ENCODE data around the gene PCNX1.

Gene PCNX1

DNA sequence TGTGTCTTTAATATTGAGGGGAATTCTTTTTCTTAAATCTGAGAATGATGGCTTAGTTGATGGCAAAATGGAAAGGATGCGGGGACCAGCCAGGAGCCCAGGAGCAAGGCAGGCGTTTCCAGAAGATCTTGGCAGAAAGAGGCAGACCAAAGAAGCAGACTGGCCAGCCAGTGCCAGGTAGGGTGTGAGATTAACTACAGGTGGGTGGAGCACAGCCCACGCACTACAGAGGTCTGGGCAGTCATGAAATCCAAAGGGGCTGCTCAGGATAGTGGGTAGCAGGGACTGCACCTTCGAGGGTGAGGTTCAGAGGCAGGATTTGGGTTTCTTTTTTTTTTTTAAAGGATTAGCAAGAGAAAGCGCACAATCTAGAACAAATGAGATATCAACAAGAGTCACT is 17.7 kb upstream of the PCNX1 start:
- no peak for DNase-seq

DNA sequence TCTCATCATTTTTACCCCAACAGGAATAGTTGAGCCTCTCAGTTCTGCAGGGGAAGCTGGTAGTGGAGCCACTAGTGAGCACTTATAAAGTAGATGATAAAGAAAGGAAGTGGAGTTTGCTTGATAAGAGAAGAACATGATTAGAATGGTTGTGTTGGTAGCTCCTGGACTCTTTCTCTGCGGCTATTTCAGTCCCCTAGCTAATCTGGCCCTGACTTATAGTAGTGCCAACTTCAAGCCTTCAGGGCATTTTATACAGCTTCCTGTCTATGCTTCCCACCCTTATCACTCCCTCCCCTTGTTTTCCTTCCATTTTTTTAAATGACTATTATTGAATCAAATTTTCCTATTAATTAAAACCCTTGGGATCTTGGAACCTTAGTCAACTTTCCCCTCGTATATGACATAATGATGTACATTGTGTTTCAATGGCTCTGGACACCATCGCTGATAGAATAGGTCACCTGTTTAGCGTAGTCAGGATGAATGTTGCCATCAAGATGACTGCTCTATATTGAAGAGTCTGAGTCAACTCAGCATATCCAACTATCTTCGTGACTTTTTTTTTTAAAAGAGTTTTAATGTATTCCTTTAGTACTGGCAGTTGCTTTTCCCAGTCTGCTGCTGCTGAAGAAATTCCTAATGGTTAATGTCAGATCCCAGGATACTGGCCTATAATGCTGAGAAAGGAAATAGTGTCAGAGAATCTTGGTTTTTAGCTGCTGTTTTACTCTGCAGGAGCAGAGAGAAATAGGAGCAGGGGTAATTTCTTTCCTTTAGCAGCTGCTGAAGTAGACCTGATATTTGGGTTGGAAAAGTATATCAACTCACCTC is 16.2 kb upstream of the PCNX1 start:
- DNase-seq: no peak

DNA sequence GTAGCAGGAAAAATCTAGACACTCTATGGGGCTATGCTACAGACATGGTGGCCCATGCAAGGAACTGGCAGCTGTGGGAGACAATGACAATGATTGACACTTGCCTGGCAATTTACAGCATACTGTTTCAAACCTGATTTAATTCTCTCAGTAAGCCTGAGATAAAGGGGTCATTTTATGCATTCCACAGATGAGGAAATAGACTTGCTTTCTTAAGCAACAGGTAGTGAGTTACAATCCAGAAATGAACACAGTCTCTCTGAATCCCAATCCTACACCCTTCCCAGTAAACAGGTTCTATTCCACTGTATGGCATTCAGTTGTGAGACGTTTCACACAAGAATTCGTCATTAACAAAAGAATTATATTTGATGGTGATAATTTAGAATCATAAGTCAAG is 15.5 kb upstream of the PCNX1 start:
- DNase-seq: no peak

DNA sequence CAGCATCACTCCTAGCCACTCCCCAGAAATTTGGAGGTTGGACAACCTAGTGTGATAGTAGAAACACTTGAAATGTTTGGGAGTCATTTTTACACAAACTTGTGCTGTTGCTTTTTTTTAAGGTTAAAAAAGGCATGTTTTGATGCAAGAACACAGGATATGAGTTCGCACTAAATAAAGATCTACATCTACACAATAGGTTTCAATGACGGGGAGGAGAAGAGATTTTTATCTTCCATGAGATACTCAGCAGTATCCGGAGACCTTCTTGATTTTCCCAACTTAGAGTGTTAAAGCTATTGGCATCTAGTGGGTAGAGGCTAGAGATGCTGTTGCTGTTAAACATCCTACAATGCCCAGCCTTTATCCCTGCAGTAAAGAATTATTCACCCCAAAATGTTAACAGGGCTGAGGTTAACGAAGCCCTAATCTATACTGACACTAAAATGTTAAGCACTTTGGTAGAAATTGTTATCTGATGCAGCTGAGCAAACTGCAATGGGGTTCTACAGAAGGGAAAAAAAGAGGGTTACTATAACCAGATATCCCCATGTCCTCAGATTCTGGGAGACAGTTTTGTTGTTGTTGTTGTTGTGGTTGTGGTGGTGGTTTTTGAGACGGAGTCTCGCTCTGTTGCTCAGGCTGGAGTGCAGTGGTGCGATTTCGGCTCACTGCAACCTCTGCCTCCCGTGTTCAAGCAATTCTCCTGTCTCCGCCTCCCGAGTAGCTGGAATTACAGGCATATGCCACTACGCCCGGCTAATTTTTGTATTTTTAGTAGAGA is 14.0 kb upstream of the PCNX1 start:
- no peak for DNase-seq

DNA sequence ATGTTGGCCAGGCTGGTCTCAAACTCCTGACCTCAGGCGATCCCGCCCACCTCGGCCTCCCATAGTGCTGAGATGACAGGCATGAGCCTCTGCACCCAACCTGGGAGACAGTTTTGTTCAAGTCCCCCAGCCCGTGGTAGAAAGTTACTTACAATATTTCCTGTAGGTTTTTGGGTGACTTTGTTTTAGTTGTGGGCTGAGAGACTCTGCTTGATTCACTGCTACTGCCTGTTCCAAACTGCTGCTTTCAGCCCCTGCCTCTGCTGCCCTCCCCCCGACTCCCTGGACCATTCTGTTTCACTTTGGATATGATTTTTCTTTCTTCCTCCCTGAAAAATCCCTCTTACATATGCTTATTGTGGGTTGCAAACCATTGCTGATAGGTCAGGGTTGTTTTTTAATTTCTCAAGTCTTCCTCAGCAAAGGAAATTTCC is 13.4 kb upstream of the PCNX1 start:
- no peak for DNase-seq

DNA sequence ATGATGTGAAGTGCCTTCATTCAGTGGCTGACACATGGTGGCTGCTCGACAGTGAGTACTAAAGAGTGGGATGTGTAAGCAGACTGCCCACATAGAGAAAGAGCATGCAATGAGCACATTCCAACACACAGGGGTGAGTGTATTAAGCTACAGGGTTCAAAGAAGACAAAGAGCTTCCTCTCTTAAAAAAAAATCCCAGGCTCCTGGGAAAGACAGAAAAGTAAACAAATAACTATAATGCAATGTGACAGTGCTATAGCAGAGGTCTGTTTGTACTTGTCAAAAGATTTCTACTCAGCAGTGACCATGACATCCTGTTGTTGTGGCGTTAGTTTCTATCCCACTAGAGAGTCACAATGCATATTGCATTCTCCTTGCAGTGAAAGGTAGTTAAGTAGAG is 12.4 kb upstream of the PCNX1 start:
- DNase-seq: no peak

DNA sequence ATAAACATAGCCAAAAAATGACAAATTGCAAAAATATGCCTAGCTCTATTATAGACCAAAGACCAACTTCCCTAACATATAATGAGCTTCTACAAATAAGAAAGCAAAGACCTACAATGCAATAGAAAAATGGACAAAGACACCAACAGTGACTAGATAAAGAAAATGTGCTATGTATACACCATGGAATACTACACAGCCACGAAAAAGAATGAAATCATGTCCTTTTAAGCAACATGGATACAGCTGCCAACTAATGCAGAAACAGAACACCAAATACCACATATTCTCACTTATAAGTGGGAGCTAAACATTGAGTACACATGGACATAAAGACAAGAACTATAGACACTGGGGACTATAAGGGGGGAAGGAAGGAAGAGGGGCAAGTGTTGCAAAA is 10.9 kb upstream of the PCNX1 start:
- DNase-seq: no peak

DNA sequence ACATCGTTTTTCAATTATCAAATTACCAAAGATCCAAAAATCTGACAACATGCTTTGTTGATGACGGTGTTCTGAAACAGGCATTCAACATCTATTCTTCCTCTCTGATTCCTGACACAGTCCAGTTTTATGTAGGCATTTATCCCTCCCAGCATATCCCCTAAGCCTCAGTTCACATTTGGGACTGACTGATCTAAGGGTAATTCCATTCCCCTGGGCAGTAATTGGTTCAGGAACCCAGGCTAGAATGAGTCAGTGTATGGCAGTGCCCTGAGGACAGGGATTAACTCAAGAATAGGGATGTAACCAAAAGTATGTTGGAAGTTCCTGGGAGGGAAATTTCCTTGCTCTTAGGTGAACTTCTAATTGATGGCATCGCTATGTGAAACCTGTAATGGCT is 10.3 kb upstream of the PCNX1 start:
- no peak for DNase-seq

DNA sequence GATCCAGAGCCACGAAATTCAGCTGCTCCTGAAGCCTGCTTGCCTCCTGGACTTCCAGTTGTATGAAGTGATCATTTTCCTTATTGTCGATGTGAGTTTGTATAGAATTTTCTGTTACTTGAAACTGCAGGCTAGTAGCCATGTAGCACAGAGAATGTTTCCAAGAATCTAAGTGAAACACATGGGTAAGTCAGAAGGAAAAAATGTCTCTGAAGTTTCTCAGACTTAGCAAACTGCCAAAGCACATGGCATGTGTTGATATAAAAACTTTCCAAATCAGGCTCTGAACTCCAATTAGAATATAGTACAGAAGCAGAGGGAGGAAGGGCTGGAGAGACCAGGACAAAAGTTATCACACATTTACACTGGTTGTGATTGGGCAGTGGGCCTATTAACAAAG is 9.8 kb upstream of the PCNX1 start:
- DNase-seq: no peak

DNA sequence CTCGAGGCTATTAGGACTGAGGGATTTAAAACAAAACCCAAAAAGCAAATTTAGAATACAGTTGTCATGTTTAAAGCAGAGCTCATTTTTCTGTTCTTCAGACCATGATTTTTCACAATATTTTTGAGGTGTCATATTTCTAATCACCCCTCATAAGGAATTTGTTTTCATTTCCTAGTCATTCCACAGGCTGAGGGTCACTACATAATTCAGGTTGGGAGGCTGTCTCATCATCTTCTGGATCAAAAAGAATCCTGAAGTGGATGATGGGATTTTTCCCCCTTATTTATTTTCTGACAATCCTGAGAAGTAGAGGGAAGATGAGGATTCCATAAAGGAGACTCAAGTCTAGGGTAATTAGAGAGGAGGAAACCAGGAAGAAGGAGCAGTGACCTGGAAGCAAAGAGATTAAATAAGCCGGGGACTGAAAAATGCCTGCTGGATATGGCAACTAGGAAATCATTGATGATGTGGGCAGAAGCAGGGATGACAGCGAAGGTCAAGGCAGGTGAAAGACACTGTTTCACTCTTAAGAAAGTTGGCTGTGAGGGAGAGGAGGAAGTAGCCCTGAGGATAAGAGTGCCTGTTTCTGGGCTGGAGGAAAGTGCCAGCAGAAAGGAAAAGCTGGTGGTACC is 9.0 kb upstream of the PCNX1 start:
- DNase-seq: no peak

DNA sequence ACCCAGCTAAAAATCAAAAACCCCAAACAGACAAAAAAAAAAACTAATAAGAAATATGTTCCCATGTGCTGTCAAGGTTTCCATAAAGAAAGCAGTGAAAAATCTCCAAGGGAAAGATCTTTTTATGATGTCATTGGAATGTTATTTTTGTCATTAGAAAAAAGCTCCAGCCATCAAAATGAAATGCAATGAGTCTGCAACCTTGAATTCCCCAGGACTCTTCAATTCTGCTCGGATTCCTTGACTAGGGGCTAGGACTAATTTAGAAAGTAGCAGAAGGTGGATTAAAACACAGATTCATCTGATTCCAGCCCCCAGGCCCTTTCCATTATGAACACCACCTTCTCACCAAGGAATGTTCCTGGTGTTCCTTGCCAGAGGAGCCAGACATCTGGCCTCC is 6.0 kb upstream of the PCNX1 start:
- no peak for DNase-seq

DNA sequence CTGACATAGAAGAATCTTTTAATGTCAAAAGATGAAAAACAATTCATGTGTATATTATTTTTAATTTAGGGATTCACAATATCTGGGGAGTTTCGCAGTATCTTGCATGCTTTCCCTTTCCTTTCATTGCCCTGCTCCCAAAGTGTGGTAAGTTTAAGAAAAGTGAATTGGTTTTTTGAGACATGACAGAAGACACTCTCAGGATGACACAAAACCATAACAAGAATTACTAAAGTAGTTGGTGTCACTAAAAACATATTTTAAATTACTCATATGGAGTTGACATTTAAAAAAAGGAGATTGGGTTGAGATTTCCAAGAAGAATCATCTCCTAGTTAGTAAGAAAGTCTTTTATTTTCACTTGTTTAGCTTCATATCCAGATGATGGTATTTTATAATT is 5.1 kb upstream of the PCNX1 start:
- DNase-seq: no peak

DNA sequence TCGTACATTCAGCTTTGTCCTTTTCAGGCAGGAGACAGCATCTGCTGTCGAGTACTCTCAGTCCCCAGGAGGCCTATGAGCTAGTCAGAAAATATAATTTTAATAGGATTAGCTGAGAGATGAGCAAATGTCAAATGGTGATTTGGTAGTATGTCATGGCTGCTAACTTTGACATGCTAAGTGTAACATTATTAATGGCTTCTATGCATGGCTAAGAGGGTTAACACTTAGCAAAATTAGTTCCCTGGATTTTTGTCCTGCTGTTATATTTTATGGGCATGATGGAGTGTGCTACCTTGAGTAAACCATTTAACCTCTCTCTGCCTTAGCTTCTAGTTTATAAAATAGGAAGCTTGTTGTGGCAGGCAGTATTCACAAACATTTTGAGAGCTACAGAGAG is 2.9 kb upstream of the PCNX1 start:
- DNase-seq: no peak

DNA sequence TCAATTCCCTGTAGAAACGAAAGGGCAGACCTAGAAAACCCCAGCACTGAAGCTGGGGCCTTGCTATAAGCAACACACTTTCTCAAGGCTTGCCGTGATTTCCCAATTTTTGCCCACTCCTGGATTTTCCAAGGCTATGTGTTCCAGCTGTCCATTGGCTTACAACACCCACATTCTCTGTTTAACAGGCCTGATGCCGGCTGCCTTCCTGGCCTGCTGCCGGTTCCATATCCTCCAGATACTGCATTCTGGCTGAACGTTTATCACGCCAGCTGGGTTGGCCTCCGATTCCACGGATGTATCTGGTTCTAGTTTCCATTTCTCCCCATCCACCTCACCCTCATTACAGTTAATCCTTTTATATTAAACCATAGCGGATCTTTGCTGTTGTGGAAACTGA is 2.0 kb upstream of the PCNX1 start:
- DNase-seq: no peak

DNA sequence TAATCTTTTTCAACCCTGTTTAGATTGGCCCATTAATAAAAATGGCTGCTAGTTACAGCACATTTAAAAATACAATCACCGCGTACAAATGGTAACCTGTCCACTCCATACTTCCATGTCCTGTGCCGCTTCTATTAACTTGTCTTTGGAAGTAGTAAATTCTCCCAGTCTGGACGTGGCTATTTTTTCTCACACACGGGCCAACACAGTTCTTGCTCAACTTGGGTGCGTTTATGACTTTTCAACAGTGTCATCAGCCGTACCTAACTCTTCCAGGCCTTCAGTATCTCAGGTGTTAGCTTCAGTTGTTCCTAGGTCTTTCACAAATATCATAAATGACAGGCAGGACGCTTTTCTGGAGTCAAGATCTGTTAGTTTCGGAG is 475 bp upstream of the PCNX1 start:
- DNase-seq: no peak

DNA sequence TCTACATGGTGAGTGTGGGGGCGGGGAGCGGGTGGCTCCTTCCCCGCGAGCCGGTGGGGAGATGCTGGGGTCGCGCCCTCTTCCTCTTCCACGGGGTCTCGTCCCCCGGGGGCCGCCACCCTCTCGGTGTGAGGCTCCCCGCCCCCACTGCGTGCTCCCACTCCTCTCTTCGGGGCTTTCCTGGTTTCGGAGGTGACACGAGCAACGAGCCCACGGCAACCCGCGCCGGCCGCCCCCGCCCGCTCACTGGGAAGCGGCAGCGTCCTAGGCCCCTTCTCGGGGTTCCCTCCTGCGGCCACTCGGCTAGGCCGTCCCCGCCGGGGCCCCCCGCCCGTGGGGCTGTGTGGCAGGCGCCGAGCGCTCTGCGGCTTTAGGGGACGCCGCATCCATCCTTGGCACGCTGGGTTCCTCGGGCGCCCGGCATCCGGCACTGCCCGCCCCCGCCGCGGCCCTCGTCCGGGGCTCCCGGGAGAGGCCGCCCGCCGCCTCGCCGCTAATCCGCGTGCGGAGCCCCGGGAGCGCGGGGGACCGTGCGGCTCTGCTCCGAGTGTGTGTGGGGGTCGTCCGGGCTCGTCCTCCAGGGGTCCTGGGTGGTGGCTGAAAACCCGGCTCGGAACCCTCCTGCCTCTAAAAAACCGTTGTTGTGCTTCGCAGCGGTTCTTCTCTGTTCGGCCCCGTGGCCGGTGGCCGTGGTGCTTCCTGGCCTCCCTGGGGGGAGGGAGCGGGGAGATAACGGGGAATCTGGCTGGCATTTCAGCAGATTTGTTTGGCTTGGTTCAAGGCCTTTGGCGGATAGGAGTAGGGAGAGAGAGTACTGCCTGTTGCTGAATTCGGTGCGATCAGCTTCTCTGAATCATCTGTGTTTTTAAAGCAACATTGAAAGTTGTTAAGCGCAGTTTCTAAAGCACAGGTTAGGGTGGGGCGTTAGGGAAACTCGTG is 1.0 kb downstream of the PCNX1 start:
- peak; percentile 72 for DNase-seq

DNA sequence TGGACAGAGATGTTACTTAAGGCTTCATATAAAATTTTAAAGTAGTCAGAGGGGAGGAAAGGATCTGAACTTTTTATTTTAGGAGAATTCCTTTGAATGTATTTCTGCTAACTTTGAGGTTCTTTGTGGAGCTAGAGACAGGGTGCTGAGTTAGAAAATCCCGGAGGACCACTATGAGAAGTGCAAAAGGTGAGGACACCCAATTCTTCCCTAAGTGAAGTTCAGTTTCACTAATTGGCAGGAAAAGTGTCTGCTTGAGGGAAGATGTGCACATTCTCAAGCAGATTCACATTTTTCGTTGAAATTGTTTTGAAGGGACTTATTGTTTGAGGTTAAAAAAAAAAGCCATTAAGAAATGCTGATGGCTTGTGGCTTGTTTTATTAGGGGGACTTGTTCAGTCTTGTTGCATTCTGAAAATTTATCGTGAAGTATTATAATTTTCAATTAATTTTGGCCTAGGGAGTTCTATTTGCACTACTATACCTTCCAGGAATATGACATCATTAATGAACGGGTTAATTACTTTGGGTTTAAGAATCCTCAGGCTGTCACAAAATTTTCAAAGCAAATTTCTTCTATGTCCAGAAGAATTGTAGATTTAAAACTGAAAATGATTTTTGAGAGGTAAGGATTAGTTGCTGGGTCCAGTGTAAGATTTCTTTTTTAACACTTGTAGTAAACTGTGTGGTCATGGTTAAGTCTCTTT is 1.8 kb downstream of the PCNX1 start:
- no peak for DNase-seq

DNA sequence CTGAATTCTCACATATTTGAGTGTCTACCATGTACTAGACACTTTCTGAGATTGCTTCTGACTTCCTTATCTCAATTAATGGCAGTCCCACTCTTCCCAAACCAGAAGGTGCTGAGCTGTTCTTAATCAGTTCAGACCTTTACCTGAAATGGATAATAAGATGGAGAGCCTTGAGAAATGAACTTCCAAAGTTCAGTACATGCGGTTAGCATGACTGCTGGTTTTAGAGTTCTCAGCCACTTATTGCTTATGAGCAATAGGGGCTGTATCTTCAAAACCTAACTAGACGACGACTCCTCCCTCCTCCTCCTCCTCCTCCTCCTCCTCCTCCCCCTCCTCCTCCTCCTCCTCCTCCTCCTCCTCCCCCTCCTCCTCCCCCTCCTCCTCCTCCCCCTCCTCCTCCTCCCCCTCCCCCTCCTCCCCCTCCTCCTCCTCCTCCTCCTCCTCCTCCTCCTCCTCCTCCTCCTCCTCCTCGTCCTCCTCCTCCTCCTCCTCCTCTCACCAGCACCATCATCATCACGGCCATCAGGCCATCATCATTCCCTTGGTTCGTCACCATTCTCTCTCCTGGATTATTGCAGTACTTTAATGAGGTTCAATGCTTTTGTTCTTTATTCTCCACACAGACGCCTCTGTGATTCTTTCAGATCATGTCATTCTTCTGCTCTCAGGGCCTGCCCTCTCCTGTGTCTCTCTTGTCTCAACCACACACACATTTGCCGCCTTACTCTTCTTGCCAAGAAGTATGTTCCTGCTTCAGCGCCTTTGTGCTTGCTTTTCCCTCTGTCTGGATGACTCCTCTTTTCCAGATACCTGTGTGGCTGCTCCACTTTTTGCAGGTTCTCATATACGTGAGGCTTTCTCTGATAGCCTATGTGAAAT is 2.7 kb downstream of the PCNX1 start:
- peak; percentile 55 for DNase-seq

DNA sequence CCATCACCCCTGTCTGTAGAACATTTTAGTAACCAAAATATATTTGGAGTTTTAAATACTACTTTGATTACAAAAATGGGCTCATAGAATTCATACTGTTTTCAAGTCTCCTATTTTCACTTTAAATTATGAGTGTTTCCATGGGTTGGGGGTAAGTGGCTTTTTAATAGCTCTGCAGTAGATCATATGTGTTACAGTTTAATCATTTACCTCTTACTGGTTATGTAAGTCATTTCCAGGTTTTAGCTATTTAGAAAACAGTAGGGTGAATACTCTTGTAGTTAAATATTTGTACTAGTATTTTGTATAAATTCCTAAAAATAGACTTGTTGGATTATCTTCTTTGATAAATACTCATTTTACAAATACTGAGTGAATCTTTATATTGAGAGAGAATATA is 8.2 kb downstream of the PCNX1 start:
- DNase-seq: no peak

DNA sequence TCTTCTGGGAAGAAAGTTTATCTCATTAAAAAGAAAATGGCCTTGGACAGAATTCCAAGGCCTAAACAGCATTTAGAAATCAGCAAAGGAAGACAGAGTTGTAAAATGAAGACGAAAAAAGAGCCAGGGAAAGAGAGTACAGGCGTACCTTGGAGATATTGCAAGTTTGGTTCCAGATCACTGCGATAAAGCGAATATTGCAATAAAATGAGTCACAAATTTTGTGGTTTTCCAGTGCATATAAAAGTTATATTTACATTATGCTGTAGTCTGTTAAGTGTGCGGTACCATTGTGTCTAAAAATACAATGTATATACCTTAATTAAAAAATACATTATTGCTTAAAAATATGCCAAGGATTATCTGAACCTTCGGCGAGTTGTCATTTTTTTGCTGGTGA is 9.0 kb downstream of the PCNX1 start:
- DNase-seq: no peak

DNA sequence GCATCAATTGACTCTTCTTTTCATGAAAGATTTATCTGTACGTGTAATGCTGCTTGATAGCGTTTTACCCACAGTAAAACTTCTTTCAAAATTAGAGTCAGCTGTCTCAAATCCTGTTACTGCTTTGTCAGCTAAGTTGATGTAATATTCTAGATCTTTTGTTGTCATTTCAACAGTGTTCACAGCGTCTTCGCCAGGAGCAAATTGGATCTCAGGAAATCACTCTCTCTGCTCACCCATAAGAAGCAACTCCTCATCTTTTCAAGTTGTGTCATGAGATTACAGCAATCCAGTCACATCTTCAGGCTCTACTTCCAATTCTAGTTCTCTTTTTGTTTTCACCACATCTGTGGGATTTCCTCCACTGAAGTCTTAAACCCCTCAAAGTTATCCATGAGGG is 9.5 kb downstream of the PCNX1 start:
- DNase-seq: no peak
